ENCODE data around the gene DLG2.
"Not testable (repeated sequence)": the region's sequence is repeated elsewhere in the genome, so short reads cannot be mapped to it uniquely, and the experiment has no call there.

Gene DLG2

GRCh38 chr11:85627332-85627997, at the start of gene DLG2:
TSS of gene DLG2 (minus strand) at chr11:85627344.
- no peak for DNase-seq (ENCODE audit: low read depth, low spot score)

DNA sequence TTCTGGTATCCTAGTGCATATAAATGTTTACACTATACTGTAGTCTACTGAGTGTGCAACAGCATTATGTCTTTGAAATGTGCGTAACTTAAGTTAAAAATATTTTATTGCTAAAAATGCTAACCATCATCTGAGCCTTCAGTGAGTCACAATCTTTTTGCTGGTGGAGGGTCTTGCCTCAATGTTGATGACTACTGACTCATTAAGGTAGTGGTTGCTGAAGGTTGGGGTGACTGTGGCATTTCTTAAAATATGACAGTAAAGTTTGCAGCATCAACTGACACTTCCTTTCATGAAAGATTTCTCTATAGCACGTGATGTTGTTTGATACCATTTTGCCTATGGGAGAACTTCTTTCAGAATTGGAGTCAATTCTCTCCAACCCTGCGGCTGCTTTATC, 46.2 kb upstream of the DLG2 start:
- no peak for DNase-seq (ENCODE audit: low read depth, low spot score)

DNA sequence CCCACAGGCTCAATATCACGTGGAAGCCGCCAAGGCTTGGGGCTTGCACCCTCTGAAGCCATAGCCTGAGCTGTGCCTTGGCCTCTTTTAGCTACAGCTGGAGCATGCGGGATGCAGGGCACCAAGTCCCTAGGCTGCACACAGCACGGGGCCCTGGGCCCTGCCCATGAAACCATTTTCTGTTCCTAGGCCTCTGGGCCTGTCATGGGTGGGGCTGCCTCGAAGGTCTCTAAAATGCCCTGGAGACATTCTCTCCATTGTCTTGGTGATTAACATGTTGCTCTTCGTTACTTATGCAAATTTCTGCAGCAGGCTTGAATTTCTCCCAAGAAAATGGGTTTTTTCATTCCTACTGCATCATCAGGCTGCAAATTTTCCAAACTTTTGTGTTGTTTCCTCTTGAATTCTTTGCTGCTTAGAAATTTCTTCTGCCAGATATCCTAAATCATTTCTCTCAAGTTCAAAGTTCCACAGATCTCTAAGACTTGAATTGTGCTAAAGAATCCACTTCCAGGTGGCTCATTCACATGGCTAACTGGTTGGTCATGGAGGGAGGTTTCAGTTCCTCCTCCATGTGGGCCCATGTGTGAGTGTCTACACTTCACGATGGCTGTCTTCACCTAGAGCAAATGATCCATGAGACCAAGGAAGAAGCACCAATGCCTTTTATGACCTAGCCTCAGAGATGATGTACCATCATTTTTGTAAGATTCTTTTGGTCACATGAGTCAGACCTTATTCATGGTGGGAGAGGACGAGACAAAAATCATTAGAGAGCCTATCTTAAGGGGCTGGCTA, 45.2 kb upstream of the DLG2 start:
- DNase-seq (ENCODE audit: low read depth, low spot score): no peak

- DNase-seq (ENCODE audit: low read depth, low spot score): not testable (repeated sequence)
These were observed 44.0 kb upstream of the DLG2 start for GRCh38 chr11:85670949-85671663.

GRCh38 chr11:85668157-85668556, 41.0 kb upstream of the DLG2 start:
- DNase-seq (ENCODE audit: low read depth, low spot score): no peak

- no peak for DNase-seq (ENCODE audit: low read depth, low spot score)
These were observed 39.5 kb upstream of the DLG2 start for GRCh38 chr11:85666687-85667086.

DNA sequence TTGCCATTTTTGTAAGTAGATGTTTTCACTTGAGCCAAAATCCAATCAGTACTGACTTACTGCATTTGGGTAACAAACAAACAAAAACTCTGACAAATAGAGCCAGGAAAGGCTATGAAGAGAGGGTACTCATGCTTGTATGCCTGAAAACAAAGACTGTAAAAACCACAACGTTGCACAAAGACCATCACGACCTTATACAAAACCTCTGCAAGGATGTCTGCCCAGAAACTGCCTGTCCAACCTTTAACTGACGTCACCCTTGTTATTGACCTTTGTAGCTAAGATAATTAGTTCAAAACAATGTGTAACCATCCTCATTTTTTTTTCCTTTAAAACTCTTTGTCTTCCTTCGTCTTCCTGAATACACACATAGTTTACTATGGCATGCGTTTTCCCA, 38.6 kb upstream of the DLG2 start:
- no peak for DNase-seq (ENCODE audit: low read depth, low spot score)

GRCh38 chr11:85664615-85665481, 37.7 kb upstream of the DLG2 start, which contains the start of gene CREBZF:
TSS of gene CREBZF (minus strand) at chr11:85665129. CDS start at chr11:85664875, 254 bp downstream.
- DNase-seq (ENCODE audit: low read depth, low spot score): peak; percentile 88

GRCh38 chr11:85663753-85664614, 36.8 kb upstream of the DLG2 start:
- DNase-seq (ENCODE audit: low read depth, low spot score): no peak

DNA sequence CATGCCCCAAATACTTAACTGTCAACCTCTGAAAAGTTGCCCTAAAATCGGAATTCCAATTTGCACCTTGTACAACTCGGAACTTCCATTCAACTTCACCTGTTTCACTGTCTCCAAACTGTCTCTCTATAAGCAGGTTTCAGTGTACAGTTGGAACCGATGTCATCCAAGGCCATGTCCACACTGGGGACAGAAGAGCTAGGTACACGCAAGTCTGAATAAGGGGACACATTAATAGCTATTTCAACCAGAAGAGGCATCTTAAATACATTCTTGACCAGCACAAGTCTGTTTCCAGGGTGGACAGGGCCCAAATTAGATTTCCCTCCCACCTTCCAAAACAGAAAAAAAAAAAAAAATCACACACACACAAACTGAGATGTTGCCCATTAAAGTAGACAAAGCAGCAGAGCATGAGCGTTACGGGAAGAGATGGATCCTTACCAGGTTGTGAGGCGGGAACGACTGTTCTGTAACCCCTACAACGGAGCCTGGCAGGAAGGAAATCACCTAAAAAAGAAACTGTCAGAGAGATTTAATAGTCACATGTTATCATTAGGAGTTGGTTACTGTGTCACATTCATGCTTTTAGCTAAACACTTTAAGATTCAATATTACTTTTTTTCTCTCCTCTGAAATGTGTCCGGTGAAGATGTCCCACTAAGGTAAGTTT, 36.1 kb upstream of the DLG2 start:
- no peak for DNase-seq (ENCODE audit: low read depth, low spot score)

- DNase-seq (ENCODE audit: low read depth, low spot score): no peak
These were observed 35.0 kb upstream of the DLG2 start for GRCh38 chr11:85661972-85662664.

DNA sequence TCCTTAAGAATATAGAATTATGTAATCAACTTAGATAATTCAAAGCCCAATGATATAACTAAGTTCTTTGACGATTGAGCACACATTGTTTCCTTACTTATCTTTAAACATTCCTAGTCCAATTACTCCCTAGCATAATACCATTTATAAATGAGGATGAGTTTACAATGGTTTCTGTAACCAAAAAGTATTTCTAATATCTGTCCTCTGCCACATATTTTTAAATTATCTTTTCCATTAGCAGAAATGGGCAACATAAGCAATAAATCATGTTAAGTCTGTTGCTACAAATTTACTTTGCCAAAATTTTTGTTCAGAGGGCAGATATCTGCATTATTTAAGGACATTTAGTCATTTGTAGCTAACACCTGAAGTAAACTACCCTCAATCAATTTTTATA, 31.0 kb upstream of the DLG2 start:
- DNase-seq (ENCODE audit: low read depth, low spot score): no peak

GRCh38 chr11:85656777-85657176, 29.6 kb upstream of the DLG2 start:
- no peak for DNase-seq (ENCODE audit: low read depth, low spot score)

- not testable (repeated sequence) for DNase-seq (ENCODE audit: low read depth, low spot score)
These were observed 27.2 kb upstream of the DLG2 start for GRCh38 chr11:85654343-85654742.

GRCh38 chr11:85652786-85653447, 25.8 kb upstream of the DLG2 start:
- DNase-seq (ENCODE audit: low read depth, low spot score): no peak

GRCh38 chr11:85651118-85651517, 24.0 kb upstream of the DLG2 start:
- no peak for DNase-seq (ENCODE audit: low read depth, low spot score)

DNA sequence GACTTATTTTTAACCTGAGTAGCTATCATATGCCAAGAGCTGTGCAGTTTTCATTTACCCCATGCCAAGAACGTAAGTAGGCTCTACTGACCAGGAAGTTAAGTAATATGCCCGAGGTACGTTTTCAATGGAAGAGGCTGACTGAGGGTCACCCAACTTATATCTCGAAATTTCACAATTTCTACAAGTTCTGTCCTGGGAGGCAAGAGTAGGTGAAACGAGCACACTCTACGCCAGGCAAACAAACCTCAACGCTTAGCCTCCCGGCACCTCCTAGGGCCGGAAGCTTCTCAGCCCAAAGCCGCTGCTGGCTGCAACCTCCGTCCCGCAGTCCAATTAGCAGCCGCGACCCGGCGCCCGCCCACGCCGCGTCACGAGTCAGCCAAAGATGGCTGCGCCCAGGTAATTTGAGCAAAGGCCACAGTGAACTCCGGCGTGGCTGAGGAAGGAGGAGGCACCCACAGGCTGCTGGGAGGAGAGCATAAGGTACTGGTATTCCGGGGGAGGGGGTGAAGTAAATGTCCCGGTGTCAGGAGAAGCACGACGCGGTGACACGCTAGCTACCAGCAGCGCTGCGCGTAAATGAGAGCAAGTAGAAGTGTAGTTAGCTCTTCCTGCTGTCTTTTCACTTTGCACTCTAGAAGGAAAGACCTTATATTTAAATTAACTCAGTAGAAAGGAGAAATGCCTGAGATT, 20.6 kb upstream of the DLG2 start, which contains the start of gene TMEM126A:
TMEM126A (plus strand) TSS at position 364 of the 696 bp plus-strand sequence. CDS start 2,289 bp downstream, outside the sequence.
- DNase-seq (ENCODE audit: low read depth, low spot score): peak; percentile 50

GRCh38 chr11:85647078-85647477, 19.9 kb upstream of the DLG2 start:
- DNase-seq (ENCODE audit: low read depth, low spot score): no peak
